NT2/D1 (cell line): ENCODE results near the gene CAPG.

ENCODE experiments used
- SUZ12 ChIP-seq: IDR thresholded peaks from 2 replicates; pipeline ENCODE4 v1.6.1; 2011; ENCODE audit not compliant: insufficient read length, insufficient read depth; ENCODE audit errors: extremely low read depth
- YY1 ChIP-seq: IDR thresholded peaks from 2 replicates; pipeline ENCODE4 v1.6.1; 2011; ENCODE audit not compliant: insufficient read length, insufficient read depth
- ZNF274 ChIP-seq: IDR thresholded peaks from 2 replicates; pipeline ENCODE4 v1.6.1; 2011; ENCODE audit warnings: mild to moderate bottlenecking, low read depth, low read length

GRCh38 chr2:85394976-85395375 lies 15.2 kb downstream of the CAPG start:
- TF ChIP-seq ZNF274: no peak
- no peak for TF ChIP-seq SUZ12
- TF ChIP-seq YY1: no peak
